Measurements from ENCODE around the gene MAP7D3.

GRCh38 chrX:136220951-136221350 lies 30.2 kb downstream of the MAP7D3 start:
- TF ChIP-seq CTCF (tag by site-specific recombination; IDR thresholded peaks at IDR 0.05) (no peak), ZNF2 (tag by site-specific recombination; IDR thresholded peaks at IDR 0.05) (no peak), ZBTB1 (tag by site-specific recombination; IDR thresholded peaks at IDR 0.05) (no peak), KLF10 (tag by site-specific recombination; IDR thresholded peaks at IDR 0.05) (no peak), TRIM28 (IDR thresholded peaks at IDR 0.05; ENCODE audit: borderline replicate concordance, low read length) (no peak), TCF7L2 (IDR thresholded peaks at IDR 0.05; ENCODE audit: borderline replicate concordance, low read depth, low read length) (no peak), ZNF114 (tag by site-specific recombination; IDR thresholded peaks at IDR 0.05) (no peak), ZBTB8A (tag by site-specific recombination; IDR thresholded peaks at IDR 0.05) (no peak)

Data from HEK293 (cell line).